HG02938 (cell line): ENCODE measurements around the gene PZP.
"Not testable (repeated sequence)": the region's sequence is repeated elsewhere in the genome, so short reads cannot be mapped to it uniquely, and the experiment has no call there.

Experiments
- ATAC-seq: cut with Tn5 transposase; IDR thresholded peaks from one replicate; pipeline ENCODE4 v1.9.1; 2021; ENCODE audit warnings: mild to moderate bottlenecking, moderate library complexity; ENCODE audit not compliant: unreplicated experiment

PZP gene

GRCh38 chr12:9184276-9184675 lies 23.9 kb downstream of the PZP start:
- ATAC-seq: no peak

DNA sequence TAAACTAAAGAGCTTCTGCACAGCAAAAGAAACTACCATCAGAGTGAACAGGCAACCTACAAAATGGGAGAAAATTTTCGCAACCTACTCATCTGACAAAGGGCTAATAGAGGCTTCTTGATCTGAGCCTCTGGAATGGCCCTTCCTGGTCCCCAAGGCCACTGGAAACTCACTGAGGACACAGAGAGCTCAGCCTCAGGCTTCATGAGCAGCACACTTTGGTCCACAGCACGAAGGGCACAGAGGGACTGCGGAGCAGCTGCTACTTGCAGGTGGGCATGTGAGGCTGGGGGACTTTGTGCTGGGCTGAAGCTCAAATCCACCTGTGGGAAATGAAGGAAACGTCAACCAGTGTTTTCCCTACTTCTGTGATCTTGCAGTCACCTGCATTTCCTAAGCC lies 27.4 kb downstream of the PZP start:
- ATAC-seq: no peak

GRCh38 chr12:9179781-9180180 lies 28.4 kb downstream of the PZP start:
- ATAC-seq: no peak

GRCh38 chr12:9169979-9170634 lies 38.1 kb downstream of the PZP start:
- no peak for ATAC-seq

- ATAC-seq: not testable (repeated sequence)
These were observed 40.9 kb downstream of the PZP start for GRCh38 chr12:9167345-9167744.

GRCh38 chr12:9163392-9163791 lies 44.8 kb downstream of the PZP start:
- ATAC-seq: no peak

DNA sequence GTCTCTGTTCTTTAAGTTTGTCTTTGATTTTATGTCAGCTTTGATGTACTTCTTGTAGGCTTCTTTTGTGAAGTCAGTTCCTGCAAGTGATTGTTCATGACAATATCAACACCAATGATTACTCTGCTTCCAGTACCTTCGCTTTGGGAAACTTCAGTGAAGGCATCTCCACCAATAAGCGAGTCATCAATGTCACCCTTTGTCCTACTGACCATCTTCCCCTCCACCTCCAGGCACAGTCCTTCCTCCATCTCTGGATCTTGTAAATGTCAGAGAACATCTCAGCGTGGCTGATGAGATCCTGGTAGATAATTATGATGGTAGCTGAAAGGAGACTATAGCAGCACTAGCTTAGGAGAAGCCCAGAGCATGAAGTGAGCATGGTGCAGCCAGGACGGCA lies 52.1 kb downstream of the PZP start:
- ATAC-seq: no peak

DNA sequence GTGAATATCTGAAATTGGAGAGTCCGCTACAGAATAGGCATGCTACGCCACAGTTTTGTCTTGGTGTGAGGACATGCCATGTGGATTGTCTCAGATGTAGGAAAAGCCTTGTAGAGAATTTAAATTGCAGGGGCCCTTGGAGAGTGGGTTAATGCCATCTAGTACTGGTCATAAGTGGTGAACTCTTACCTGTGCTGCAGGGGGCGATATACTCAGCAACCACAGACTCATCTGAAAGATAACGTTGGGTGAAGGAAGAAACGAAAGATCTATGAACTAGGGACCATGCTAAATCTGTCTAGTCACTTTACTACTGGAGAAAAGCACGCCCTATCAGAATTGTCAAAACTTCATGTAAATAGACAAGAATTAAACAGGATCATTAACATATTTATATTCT lies 58.8 kb downstream of the PZP start:
- no peak for ATAC-seq

- ATAC-seq: no peak
These were observed 59.3 kb downstream of the PZP start for GRCh38 chr12:9148926-9149325.

DNA sequence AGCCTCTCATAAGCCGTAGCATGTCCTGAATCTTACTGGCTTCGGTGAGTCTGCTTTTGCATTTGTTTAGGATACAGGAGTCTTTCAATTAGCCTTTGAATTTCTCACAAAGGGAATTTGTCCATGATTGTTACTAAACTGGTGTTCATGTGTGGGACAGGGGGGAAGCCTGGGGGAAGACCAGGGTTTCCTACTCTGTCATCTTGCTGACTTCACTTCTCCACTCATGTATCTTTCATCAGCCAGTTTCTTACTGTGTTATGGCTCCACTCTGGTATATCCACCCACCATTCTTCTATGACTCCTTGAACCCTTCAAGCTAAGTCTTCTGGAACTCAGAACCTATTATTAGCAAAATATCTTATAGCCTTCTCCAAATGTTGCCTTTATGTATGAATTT lies 60.7 kb downstream of the PZP start:
- ATAC-seq: no peak

DNA sequence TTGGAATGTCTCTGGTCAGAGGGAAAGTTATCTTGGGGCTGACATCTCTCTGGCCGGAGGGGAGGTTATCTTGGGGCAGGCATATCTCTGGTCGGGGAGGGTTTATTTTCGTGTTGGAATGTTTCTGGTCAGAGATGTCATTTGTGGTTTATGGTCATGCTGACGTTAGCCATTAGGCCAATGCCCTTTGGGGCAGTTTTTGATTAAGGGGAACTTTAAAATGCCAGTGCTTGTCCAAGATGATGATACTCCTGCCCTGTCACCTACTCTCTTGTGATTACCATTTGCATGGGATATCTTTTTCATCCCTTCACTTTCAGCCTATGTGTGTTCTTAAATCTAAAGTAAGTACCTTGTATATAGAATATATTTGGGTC lies 63.5 kb downstream of the PZP start:
- ATAC-seq: no peak

DNA sequence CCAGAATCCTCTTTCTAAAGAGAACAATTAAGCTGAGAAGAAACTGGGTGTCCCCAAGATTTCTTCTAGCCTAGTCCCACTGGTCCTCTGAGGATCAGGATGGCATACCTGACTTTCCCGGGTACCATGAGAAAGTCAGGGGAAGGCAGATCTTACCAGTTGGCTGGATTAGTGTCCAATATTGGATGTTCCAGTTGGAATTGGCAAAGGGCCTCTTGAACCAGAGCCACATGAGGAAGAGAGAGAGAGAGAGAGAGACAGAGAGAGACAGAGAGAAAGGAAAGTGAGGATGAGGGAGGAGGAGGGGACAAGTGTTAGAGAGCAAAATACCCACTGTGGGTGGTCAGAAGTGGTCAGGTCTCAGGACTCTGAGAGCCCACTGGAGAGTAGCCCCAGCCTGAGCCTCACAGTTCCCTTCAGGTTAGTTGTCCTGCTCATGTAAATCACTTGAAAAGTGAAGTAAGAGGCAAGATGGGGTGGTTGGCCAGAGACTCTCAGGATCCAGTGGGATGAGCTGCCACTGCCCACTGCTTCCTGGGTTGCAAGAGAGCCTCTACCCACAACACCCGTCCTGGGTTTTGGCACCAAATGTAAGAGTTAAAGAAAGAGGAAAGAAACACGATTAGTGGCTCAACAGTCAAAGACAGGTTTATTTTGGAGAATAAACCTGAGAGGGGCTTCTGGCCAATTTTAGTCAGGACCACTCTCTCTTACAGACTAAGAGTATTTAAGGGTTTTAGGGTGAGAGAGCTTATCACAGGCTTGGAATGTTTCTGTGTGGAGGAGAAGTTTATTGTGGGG lies 64.1 kb downstream of the PZP start:
- ATAC-seq: no peak

DNA sequence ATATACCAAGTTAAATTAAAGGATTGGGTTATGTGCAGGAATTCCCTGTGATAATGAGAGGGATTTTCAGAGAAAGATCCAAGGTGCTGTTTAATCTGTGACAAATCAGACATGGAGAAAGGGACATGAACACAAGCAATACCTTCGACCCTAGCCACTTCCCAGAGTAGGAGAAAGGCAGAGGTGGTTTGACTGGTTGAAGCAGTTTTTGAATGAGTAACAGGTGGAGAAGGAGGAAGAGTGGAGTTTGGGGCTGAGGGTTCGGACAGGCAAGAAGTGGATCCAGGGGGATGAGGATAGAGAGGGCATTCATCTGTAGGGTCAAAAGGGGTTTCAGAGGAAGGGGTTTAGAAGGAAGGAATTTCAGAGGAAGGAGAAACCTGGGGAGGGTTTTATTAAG lies 65.1 kb downstream of the PZP start:
- ATAC-seq: no peak

DNA sequence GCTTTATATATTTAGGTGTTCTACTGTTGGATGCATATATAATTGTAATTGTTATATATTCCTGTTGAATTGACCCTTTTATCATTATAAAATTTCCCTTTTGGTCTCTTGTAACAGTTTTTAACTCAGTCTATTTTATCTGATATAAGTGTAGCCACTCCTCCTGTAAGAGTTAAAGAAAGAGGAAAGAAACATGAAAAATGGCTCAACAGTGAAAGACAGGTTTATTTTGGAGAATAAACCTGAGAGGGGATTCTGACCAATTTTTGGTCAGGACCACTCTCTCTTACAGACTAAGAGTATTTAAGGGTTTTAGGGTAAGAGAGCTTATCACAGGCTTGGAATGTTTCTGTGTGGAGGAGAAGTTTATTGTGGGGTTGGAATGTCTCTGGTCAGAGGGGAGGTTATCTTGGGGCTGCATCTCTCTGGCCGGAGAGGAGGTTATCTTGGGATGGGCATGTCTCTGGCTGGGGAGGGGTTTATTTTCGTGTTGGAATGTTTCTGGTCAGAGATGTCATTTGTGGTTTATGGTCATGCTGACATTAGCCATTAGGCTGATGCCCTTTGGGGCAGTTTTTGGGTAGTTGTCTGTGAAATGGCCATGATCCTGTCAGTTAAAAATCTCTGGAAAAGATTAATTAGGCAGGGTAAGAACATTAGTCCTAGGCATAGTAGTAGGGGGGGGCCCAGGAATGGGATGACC lies 68.5 kb downstream of the PZP start:
- not testable (repeated sequence) for ATAC-seq

- ATAC-seq: no peak
These were observed 72.3 kb downstream of the PZP start for GRCh38 chr12:9135903-9136310.

DNA sequence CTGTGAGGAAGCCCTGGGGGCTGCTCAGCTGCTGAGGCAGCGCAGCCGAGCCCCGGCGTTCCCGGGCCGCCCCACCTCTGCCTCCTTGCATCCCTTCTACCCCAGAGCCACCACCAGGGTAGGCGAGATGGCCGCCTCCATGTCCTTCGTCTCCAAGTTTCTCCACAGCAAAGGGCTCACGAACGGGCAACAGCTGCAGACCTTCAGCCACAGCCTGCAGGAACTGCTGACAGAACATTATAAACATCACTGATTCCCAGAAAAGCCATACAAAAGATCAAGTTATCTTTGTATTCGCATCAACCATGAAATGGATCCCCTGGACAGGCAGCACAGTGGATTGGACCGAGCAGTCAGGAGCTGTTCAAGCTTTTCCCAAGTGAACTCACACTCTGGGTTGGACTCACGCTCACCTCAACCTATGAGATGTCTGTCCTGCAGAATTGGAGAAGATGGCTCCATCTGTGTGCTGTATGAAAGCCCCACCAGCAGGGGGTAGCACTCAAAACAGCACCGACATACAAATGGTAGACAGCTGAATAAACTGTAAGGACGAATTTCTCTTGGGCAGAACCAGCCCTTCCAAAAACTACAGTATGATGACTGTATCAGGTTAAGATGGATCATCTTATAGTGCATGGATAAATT lies 73.1 kb downstream of the PZP start:
- ATAC-seq: no peak

- no peak for ATAC-seq
These were observed 74.8 kb downstream of the PZP start for GRCh38 chr12:9133216-9133916.

DNA sequence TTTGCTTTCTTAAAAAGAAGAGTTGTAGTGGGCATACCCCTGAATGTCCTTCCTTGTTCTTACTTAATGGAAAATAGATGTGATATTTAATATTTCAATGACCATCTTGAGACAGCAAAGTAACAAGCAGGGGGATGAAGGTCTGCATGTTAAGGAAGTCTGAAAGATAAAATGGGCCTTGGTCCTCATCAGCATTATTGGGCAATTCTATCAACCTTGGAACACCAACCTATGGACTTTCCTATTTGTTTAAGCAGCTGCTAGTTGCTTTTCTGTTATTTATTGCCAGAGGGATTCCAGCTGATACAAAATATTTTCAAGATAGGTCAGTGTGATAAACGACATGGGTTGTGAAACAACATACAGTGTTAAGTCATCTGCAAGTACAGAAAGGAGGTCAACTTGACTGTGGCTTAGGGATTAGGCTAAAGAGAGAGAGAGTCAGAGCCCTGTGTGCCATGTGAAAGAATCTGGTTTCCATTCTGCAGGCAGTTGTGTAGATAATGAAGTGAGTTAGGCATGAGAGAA lies 76.1 kb downstream of the PZP start:
- no peak for ATAC-seq

GRCh38 chr12:9130244-9130643 lies 78.0 kb downstream of the PZP start:
- no peak for ATAC-seq

DNA sequence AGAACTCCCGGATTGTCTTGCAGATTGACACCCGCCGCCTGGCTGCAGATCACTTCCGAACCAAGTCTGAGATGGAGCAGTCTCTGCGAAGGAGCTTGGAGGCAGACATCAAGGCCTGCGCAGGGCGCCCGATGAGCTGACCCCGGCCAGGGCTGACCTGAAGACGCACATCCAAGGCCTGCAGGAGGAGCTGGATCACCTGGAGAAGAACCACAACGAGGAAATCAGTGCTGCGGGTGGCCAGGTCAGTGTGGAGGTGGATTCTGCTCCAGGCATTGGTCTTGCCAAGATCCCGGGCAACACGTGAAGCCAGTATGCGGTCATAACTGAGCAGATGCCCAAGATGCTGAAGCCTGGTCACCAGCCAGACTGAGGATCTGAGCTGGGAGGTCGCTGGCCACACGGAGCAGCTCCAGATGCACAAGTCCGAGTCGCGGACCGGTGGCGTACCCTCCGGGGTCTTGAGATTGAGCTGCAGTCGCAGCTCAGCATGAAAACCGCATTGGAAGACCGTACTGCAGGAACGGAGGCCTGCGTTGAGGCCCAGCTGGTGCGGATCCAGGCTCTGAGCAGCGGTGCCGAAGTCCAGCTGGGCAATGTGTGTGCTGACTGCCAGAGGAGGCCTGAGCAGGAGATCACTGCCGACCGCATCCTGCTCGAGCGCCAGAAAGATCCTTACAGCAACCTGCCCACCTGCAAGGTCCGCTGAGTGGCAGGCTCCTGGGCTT lies 80.1 kb downstream of the PZP start:
- no peak for ATAC-seq
